ENCODE data around the gene XXYLT1. TPM values are rescaled to one million over a fixed set of nuclear protein-coding genes. Genes with fewer than 3 reads are reported as not detected.

XXYLT1 gene
- total and polyA plus RNA-seq, 2 of the 8 experiments (the other 6 are each of a cell fraction or from before 2014, with no cell fraction given), result 18.9 to 23.8 TPM

DNA sequence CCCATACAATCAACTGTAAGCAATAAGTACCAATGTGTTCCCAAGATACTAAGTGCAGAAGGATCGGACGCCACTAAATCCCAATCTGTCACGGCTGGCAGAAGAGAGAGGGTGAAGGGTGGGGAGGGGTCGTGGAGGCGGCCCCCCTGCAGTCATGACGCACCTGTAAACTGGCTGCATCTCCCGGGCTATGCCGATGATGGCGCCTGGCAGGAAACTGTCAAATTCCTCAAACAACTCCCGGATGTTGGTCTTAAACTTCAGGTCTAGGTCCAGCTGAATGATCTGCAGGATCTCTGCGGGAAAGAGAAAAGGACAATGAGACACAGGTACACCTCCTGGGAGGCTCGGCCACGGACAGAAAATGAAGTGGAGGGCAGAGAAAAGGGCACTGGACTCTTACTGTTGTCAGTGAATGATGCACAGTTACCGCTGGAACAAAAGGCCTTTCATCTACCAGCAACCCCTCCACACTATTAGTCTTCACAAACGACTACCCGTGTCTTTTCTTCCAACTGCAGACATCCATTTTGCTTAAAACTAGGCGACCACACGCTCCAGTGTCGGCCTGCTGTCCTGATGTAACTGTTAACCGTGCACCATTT is 114.6 kb downstream of the XXYLT1 start (continued):
- TF ChIP-seq, protein P1, sequence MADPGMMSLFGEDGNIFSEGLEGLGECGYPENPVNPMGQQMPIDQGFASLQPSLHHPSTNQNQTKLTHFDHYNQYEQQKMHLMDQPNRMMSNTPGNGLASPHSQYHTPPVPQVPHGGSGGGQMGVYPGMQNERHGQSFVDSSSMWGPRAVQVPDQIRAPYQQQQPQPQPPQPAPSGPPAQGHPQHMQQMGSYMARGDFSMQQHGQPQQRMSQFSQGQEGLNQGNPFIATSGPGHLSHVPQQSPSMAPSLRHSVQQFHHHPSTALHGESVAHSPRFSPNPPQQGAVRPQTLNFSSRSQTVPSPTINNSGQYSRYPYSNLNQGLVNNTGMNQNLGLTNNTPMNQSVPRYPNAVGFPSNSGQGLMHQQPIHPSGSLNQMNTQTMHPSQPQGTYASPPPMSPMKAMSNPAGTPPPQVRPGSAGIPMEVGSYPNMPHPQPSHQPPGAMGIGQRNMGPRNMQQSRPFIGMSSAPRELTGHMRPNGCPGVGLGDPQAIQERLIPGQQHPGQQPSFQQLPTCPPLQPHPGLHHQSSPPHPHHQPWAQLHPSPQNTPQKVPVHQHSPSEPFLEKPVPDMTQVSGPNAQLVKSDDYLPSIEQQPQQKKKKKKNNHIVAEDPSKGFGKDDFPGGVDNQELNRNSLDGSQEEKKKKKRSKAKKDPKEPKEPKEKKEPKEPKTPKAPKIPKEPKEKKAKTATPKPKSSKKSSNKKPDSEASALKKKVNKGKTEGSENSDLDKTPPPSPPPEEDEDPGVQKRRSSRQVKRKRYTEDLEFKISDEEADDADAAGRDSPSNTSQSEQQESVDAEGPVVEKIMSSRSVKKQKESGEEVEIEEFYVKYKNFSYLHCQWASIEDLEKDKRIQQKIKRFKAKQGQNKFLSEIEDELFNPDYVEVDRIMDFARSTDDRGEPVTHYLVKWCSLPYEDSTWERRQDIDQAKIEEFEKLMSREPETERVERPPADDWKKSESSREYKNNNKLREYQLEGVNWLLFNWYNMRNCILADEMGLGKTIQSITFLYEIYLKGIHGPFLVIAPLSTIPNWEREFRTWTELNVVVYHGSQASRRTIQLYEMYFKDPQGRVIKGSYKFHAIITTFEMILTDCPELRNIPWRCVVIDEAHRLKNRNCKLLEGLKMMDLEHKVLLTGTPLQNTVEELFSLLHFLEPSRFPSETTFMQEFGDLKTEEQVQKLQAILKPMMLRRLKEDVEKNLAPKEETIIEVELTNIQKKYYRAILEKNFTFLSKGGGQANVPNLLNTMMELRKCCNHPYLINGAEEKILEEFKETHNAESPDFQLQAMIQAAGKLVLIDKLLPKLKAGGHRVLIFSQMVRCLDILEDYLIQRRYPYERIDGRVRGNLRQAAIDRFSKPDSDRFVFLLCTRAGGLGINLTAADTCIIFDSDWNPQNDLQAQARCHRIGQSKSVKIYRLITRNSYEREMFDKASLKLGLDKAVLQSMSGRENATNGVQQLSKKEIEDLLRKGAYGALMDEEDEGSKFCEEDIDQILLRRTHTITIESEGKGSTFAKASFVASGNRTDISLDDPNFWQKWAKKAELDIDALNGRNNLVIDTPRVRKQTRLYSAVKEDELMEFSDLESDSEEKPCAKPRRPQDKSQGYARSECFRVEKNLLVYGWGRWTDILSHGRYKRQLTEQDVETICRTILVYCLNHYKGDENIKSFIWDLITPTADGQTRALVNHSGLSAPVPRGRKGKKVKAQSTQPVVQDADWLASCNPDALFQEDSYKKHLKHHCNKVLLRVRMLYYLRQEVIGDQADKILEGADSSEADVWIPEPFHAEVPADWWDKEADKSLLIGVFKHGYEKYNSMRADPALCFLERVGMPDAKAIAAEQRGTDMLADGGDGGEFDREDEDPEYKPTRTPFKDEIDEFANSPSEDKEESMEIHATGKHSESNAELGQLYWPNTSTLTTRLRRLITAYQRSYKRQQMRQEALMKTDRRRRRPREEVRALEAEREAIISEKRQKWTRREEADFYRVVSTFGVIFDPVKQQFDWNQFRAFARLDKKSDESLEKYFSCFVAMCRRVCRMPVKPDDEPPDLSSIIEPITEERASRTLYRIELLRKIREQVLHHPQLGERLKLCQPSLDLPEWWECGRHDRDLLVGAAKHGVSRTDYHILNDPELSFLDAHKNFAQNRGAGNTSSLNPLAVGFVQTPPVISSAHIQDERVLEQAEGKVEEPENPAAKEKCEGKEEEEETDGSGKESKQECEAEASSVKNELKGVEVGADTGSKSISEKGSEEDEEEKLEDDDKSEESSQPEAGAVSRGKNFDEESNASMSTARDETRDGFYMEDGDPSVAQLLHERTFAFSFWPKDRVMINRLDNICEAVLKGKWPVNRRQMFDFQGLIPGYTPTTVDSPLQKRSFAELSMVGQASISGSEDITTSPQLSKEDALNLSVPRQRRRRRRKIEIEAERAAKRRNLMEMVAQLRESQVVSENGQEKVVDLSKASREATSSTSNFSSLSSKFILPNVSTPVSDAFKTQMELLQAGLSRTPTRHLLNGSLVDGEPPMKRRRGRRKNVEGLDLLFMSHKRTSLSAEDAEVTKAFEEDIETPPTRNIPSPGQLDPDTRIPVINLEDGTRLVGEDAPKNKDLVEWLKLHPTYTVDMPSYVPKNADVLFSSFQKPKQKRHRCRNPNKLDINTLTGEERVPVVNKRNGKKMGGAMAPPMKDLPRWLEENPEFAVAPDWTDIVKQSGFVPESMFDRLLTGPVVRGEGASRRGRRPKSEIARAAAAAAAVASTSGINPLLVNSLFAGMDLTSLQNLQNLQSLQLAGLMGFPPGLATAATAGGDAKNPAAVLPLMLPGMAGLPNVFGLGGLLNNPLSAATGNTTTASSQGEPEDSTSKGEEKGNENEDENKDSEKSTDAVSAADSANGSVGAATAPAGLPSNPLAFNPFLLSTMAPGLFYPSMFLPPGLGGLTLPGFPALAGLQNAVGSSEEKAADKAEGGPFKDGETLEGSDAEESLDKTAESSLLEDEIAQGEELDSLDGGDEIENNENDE (IDR thresholded peaks at IDR 0.05; ENCODE audit: insufficient replicate concordance, low read length), result no peak
- TF ChIP-seq SIN3A (conservative IDR thresholded peaks at IDR 0.05 in 1 of 2, IDR thresholded peaks at IDR 0.05 in 1 of 2; ENCODE audit: low read depth in 1 of 2, low read length in 2 of 2) (no peak), CHD2 (IDR thresholded peaks at IDR 0.05; ENCODE audit: low read length) (no peak), TCF12 (IDR thresholded peaks at IDR 0.05; ENCODE audit: low read depth, low read length) (no peak)
